ENCODE measurements around the gene RUBCN.

GRCh38 chr3:197758512-197758911 is 21.8 kb upstream of the RUBCN start:
- TF ChIP-seq CTCF (IDR thresholded peaks at IDR 0.05) (no peak), ELF1 (IDR thresholded peaks at IDR 0.05) (no peak), RFX5 (IDR thresholded peaks at IDR 0.05; ENCODE audit: low read length) (no peak), GATA2 (CRISPR knock-in tag; IDR thresholded peaks at IDR 0.05) (no peak), RAD21 (IDR thresholded peaks at IDR 0.05; ENCODE audit: low read length) (no peak), PBX3 (IDR thresholded peaks at IDR 0.05) (no peak), GABPA (IDR thresholded peaks at IDR 0.05; ENCODE audit: low read depth) (no peak), TCF12 (IDR thresholded peaks at IDR 0.05) (no peak), EP300 (IDR thresholded peaks at IDR 0.05; ENCODE audit: borderline replicate concordance in 1 of 2, low read depth in 1 of 2, low read length in 1 of 2) (no peak), NRF1 (IDR thresholded peaks at IDR 0.05; ENCODE audit: low read depth, low read length) (no peak), ZBTB33 (IDR thresholded peaks at IDR 0.05; ENCODE audit: borderline replicate concordance, low read depth) (no peak)

All from SK-N-SH (cell line).